ENCODE data around the gene CPEB1. TPM values are rescaled to one million over a fixed set of nuclear protein-coding genes. Genes with fewer than 3 reads are reported as not detected.
"Not testable (repeated sequence)": the region's sequence is repeated elsewhere in the genome, so short reads cannot be mapped to it uniquely, and the experiment has no call there.

Gene CPEB1
- total RNA-seq, 1 donor from 2014 or later = 0.07 TPM

- no peak for DNase-seq (ENCODE audit: low read depth, low spot score)
Measured at GRCh38 chr15:82545478-82545877, 101.7 kb downstream of the CPEB1 start.

DNA sequence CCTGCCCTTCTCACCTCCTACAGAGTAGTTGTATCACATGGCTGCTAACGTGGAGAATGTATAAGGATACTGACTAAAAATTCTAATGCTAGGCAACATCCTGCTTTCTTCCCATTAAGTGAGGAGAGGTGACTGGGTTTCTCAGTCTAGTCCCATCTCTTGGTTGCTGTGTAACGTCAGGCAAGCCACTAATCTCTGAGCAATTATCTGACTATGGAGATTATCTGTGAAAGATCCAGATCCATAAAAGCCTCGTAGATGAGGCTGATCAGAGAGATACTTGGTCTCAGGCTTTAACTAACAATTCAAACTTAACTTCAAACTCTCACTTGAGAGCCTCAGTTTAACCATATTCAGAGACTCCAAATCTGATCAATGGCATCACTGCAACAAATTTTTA, 102.2 kb downstream of the CPEB1 start:
- DNase-seq (ENCODE audit: low read depth, low spot score) = no peak

DNA sequence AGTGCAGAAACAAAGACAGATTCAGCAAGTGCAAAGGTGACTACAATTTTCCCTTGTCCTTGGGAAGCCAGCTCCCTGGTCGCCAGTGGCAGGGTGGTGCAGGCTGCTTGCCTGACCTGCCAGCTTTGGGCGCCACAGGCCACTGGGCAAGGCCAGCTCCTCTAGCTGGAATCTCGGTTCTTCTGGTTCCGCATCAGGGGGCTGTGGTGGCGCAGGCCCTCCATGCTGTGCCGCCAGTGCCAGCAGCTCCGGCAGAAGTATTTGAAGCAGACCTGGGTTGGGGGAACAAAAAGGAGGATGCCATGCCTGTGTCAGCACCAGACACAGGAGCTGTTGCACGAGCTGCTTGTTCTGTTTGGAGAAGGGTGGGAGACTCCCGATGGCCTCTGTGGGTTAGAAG, 102.7 kb downstream of the CPEB1 start:
- no peak for DNase-seq (ENCODE audit: low read depth, low spot score)

GRCh38 chr15:82543160-82543559, 104.0 kb downstream of the CPEB1 start:
- no peak for DNase-seq (ENCODE audit: low read depth, low spot score)

DNA sequence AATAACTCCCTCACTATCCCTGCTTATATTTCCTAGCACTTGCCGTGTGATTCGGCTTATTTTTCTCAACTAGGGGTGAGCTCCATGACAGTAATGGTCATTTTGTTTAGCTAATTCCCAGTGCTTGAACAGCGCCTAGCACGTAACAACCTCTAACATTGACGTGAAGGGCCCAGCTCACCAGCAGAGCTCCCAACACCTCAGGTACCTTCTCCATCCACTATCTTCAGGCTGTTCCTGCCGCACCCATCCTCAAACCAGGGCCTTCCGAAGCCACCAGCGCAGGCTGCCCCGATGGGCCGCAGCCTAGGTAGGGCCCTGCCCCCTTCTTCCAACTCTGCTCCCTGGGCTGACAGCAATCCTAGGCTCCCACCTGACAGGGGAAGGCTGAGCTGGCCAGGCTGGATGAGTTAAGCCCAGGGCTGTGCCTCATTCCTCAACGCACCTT, 106.2 kb downstream of the CPEB1 start:
- DNase-seq (ENCODE audit: low read depth, low spot score) = no peak

DNA sequence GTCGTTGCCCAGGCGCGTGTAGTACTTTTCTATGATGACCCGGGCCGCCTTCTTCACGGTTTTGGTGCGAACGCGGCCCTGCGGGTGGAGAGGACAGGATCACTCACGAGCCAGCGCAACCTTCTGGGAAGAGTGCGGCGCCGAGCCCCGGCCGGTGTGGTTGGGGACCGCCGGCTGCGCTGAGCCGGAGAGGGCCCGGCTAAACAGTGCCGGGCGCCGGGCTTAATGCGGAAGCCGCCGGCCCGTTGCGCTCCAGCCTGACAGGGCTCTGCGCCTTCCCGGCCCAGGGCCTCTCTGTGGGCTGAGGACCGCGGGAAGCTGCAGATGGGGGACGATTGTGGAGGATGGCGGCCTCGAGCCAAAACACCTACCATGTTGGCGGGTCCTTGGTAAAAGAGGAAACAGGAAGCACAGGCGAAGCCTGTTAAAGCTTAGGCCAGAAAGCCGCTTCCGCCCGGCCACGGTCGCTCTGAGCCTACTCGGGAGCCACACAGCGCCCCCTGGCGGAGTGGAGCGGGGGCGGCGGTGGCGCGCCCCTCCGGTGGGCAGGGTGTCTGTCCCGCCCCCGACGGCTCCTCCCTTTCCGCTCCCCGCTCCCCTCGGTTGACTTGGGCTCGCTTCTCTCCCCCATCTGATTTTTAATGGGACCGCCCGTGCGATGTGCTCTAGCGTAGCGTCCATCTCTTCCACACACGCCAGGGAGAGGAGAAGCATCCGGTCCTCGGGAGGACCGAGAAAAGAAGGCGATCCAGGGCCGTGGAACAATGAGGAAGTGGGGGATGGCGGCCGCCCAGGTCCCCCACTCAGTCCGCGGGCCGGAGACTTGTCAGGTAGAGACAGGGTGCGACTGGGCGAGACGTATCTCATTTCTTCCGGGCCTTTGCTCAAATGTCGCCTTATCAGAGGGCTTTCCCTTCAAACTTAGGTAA, 106.8 kb downstream of the CPEB1 start, which contains the start of gene RPS17:
TSS of gene RPS17 (minus strand) at position 403 of the 929 bp plus-strand sequence. CDS start at position 374, 29 bp downstream.
- peak; percentile 66 for DNase-seq (ENCODE audit: low read depth, low spot score)

DNA sequence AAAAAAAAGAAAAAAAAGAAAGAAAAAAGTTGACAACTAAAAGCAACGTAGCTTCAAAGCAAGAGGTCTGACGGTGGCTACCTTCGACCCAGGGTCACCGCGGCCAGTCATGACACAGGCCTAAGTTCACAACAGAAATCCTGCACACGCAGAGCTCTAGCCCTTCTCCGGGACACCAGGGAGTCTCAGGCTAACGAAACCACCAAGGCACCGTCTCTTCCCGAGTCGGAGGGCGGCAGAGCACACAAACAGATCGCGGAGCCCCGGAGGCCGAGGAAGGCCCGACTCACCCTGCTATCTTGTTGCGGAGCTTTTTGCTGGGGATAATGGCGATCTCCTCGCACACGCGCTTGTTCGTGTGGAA, 107.5 kb downstream of the CPEB1 start:
- DNase-seq (ENCODE audit: low read depth, low spot score) = no peak

- DNase-seq (ENCODE audit: low read depth, low spot score) = no peak
Measured at GRCh38 chr15:82538961-82539690, 108.0 kb downstream of the CPEB1 start.

DNA sequence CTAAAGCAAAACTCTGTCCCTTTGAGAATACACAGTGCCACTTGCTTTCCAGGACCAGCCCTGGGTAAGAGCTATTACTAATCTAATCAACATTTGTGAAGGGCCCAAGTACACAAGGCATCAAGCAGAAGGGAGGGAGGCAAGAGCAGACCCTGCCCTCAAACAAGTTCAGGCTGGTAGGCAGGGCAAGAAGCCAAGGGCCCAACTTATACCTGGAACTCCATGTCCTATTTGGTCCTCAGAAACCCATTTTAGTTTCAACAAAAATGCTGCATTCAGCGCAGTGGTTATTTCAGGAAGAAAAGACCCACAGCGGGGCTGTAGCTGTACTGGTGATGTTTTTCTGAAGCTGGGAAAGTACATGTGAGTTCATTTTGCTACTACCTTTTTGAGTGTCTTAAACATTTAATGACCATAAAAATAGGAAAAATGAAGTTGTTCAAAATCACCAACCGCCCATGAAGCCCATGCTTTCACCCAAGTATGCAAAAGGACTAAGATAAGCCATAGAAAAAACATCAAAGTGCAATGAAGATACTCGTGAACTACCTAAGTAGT, 109.7 kb downstream of the CPEB1 start:
- DNase-seq (ENCODE audit: low read depth, low spot score) = no peak

DNA sequence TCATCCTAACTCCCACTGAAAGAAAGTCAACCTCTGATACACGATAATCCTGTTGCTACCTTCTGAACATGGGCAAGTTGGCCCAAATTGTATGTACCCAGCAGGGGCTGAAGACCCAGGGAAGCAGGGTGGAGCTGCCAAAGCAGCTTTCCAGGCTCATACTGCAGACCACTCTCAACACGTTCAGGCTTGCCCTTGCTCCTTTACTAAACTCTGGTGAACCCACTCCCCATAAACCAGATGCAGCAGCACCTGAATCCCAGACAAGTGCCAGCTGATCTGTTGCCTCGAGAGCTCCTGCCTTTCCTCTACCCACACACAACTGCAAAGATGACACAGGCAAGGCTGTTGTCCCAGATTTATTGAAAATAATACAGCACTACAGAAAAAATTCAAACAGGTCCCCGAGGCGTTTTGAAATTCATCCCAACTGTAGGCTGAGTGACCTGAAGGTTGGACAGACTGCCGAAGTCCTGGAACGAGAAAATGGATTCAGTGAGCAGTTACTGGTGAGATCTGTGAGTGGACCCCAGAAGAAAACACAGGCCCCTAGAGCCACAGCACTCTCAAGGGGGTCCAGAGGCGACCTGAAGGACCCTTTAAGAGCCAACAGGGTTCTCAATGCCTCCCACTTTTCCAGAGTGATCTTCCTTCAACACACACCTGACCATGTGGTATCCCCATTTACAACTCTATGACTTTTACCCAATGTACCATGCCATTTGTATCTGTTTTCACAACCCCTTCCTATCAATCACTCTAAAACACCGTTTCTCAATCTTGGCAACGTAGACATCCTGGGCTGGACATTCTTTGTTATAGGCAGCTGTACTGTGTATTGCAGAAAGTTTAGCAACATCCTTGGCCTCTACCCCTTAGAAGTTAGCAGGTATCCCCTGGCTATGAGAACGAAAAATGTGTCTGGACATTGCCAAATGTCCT, 110.5 kb downstream of the CPEB1 start:
- no peak for DNase-seq (ENCODE audit: low read depth, low spot score)

DNA sequence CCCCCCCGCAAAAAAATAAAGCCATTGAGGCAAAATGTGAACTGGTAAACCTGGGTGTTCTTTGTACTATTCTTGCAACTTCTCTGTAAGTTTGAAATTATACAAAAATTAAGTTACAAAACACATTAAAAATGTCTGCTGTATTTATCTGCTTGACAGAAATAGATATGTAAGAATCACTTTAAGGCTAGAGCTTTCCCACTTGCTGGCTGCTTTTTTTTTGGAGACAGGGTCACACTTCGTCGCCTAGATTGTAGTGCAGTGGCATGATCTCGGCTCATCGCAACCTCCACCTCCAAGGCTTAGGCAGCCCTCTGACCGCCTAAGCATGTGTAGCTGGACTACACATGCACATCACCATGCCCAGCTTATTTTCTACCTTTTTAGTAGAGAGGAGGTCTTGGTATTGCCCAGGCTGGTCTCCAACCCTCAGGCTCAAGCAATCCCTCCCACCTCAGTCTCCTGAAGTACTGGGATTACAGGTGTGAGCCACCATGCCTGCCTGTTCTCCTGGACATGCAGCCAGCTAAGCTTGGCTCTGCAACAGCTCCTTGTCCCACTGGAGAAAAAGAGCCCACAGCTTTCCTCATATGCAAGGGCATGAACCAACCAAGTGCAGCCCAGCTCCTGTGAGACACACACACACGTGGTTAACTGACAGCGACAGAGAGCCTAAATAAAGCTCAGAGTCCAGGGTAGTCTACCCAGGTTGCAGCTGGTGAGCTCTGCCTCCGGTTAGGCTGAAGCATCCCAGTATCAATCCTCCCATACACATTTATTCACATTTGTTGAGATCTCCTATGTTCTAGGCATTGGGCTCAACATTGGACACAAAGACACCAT, 111.4 kb downstream of the CPEB1 start:
- no peak for DNase-seq (ENCODE audit: low read depth, low spot score)

GRCh38 chr15:82535151-82535550, 112.0 kb downstream of the CPEB1 start:
- DNase-seq (ENCODE audit: low read depth, low spot score) = not testable (repeated sequence)

DNA sequence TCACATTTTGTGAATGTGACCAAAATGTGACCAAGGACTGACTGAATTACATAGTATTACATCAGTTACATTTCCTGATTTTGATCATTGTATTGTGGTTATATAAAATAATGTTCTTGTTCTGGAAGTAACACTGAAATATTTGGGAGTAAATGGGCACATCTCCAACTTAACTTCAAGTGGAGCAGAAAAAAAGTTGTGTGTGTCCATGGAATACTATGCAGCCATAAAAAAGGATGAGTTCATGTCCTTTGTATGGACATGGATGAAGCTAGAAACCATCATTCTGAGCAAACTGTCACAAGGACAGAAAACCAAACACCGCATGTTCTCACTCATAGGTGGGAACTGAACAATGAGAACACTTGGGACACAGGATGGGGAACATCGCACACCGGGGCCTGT, 112.7 kb downstream of the CPEB1 start:
- not testable (repeated sequence) for DNase-seq (ENCODE audit: low read depth, low spot score)

DNA sequence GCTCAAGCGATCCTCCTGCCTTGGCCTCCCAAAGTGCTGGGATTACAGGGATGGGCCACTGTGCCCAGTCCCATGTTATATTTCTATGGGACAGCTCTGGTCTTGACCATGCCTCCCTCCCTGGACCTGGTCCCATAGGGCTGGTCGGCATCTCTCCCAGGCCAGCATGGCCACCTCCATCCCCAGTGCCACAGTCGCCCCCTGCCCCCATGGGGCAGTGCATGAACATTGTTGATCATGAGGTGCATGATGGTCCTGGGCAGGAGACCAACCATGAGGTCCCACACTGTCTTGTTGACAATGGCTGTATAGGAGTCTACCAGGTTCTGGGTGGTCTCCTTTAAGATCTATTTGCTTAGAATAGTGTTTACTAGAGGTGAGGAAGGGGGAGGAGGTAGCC, 113.4 kb downstream of the CPEB1 start:
- DNase-seq (ENCODE audit: low read depth, low spot score) = no peak

- DNase-seq (ENCODE audit: low read depth, low spot score) = no peak
Measured at GRCh38 chr15:82532991-82533481, 114.1 kb downstream of the CPEB1 start.

GRCh38 chr15:82532383-82532990, 114.7 kb downstream of the CPEB1 start:
- no peak for DNase-seq (ENCODE audit: low read depth, low spot score)

GRCh38 chr15:82531496-82532382, 115.4 kb downstream of the CPEB1 start:
- DNase-seq (ENCODE audit: low read depth, low spot score) = no peak

DNA sequence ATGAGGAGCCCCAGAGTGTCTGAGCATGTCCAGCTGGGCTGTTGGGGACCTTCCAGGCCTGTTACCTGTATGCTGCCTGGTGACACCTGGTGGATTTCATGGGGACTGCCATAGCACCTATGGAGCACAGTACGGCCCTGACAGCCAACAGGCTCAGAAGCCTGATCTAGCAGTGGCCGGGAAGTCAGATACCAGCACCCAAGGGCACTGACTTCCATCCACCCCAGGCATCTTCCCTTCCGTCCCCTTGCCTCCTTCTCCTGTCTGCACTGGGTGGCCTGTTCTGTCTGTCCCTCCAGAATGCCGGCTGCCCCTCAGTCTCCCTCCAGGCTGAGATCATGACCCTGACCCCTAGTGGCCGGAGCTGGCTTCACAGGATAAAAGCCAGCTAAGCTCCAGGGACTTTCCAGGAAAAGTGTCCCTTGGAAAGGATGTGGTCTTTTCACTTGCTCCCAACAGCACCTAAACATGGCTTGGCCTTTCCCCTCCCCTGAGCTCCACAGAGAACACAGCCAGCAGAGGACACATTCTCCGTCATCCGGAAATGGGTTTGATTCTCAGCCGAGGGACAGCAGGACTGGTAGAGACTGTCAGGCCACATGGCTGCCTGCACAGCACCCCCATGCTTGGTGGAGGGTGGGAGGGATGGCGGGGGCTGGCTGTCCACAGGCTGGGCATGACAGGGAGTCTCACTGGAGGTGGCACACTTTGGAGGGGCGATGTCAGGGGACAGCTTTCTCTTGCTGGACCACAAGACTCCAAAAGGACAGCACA, 116.4 kb downstream of the CPEB1 start:
- DNase-seq (ENCODE audit: low read depth, low spot score) = peak; percentile 22

All from pulmonary artery endothelial cell (primary cell).